Large intestine (tissue), 12 donors: ENCODE results near the gene JAG1. TPM values are rescaled to one million over a fixed set of nuclear protein-coding genes. Genes with fewer than 3 reads are reported as not detected.

Experiments used
- DNase-seq, 2 donors: peaks; one replicate each; pipeline versions ENCODE4 v3.0.0 to v3.0.0-alpha.2; 2013
- H3K27ac ChIP-seq: one replicate; pipeline ENCODE4 v1.5.1; 2013; ENCODE audit warnings: low read length
- H3K27me3 ChIP-seq: 2 replicates; pipeline ENCODE4 v1.6.1; 2013; ENCODE audit warnings: low read length; ENCODE audit not compliant: control insufficient read depth, insufficient read depth
- H3K36me3 ChIP-seq: 2 replicates; pipeline ENCODE4 v1.6.1; 2013; ENCODE audit warnings: low read length; ENCODE audit not compliant: control insufficient read depth, insufficient read depth
- H3K4me1 ChIP-seq: one replicate; pipeline ENCODE4 v1.6.1; 2013; ENCODE audit warnings: low read length; ENCODE audit not compliant: control insufficient read depth, insufficient read depth
- H3K4me3 ChIP-seq: one replicate; pipeline ENCODE4 v1.5.1; 2013; ENCODE audit warnings: low read length
- H3K9me3 ChIP-seq: one replicate; pipeline ENCODE4 v1.6.1; 2013; ENCODE audit warnings: mild to moderate bottlenecking, low read depth, low read length, moderate library complexity; ENCODE audit not compliant: control insufficient read depth
- WGBS: methylation state at CpG from one replicate; pipeline ENCODE4 v1.1.5; 2013; ENCODE audit warnings: low lambda C conversion rate; ENCODE audit not compliant: insufficient coverage; 5-methylcytosine and 5-hydroxymethylcytosine counted together
- long read RNA-seq, 11 donors: transcript quantifications; one replicate each; lab custom pipeline, GENCODE V29; 2026
- polyA plus RNA-seq: library from polyadenylated mRNA; unstranded; fragments of 120-200 nt; gene quantifications from one replicate; pipeline ENCODE4 v1.2.1, GENCODE V29; 2013

The JAG1 gene
- polyA plus RNA-seq = 72.0 TPM
- long read RNA-seq, donor 1 = 0 reads
- long read RNA-seq, donor 2, full-length matches to known transcripts = 7 of 7 reads
- long read RNA-seq, donor 2, partial matches to known transcripts = 0 of 7 reads
- long read RNA-seq, donor 2, other reads (novel, unspliced or antisense) = 0 of 7 reads
- long read RNA-seq, donor 3, full-length matches to known transcripts = 4 of 9 reads
- long read RNA-seq, donor 3, partial matches to known transcripts = 0 of 9 reads
- long read RNA-seq, donor 3, other reads (novel, unspliced or antisense) = 5 of 9 reads
- long read RNA-seq, donor 4 = 0 reads
- long read RNA-seq, donor 5, full-length matches to known transcripts = 4 of 4 reads
- long read RNA-seq, donor 5, partial matches to known transcripts = 0 of 4 reads
- long read RNA-seq, donor 5, other reads (novel, unspliced or antisense) = 0 of 4 reads
- long read RNA-seq, donor 6, full-length matches to known transcripts = 3 of 3 reads
- long read RNA-seq, donor 6, partial matches to known transcripts = 0 of 3 reads
- long read RNA-seq, donor 6, other reads (novel, unspliced or antisense) = 0 of 3 reads
- long read RNA-seq, donor 7, full-length matches to known transcripts = 1 of 1 reads
- long read RNA-seq, donor 7, partial matches to known transcripts = 0 of 1 reads
- long read RNA-seq, donor 7, other reads (novel, unspliced or antisense) = 0 of 1 reads
- long read RNA-seq, donor 8, full-length matches to known transcripts = 2 of 31 reads
- long read RNA-seq, donor 8, partial matches to known transcripts = 29 of 31 reads
- long read RNA-seq, donor 8, other reads (novel, unspliced or antisense) = 0 of 31 reads
- long read RNA-seq, donor 9, full-length matches to known transcripts = 2 of 7 reads
- long read RNA-seq, donor 9, partial matches to known transcripts = 0 of 7 reads
- long read RNA-seq, donor 9, other reads (novel, unspliced or antisense) = 5 of 7 reads
- long read RNA-seq, donor 10, full-length matches to known transcripts = 5 of 5 reads
- long read RNA-seq, donor 10, partial matches to known transcripts = 0 of 5 reads
- long read RNA-seq, donor 10, other reads (novel, unspliced or antisense) = 0 of 5 reads
- long read RNA-seq, donor 11, full-length matches to known transcripts = 3 of 3 reads
- long read RNA-seq, donor 11, partial matches to known transcripts = 0 of 3 reads
- long read RNA-seq, donor 11, other reads (novel, unspliced or antisense) = 0 of 3 reads

- Histone ChIP-seq H3K36me3 (peaks cover 7% of the 10 kb centered on the region), H3K9me3 (no peaks in the 10 kb centered on the region), H3K27ac (peak within 1 kb of the TSS; percentile 98), H3K27me3 (no peaks in the 10 kb centered on the region), H3K4me1 (peaks cover 12% of the 10 kb centered on the region), H3K4me3 (peak within 1 kb of the TSS; percentile 93)
- no CpG with 5 or more reads among the region's 84 CpGs for WGBS
- peak; percentile 99 for DNase-seq
These were observed at the start of gene JAG1 for GRCh38 chr20:10673842-10674683. JAG1 (minus strand) TSS chr20:10673999; CDS start chr20:10673530, 469 bp downstream.

- H3K9me3 ChIP-seq = no peaks in the 10 kb centered on the region
- no peaks in the 10 kb centered on the region for H3K36me3 ChIP-seq
- H3K27me3 ChIP-seq = no peaks in the 10 kb centered on the region
- 100% methylated on average over 1 of the region's 3 CpGs for WGBS
- no peak overlapping the region for H3K4me3 ChIP-seq
- no peak overlapping the region for H3K27ac ChIP-seq
- H3K4me1 ChIP-seq = peaks cover 18% of the 10 kb centered on the region
- DNase-seq = no peak
These were observed 48.2 kb upstream of the JAG1 start for GRCh38 chr20:10721976-10722375.

GRCh38 chr20:10721137-10721896 is 47.5 kb upstream of the JAG1 start:
- DNase-seq = no peak
- no peaks in the 10 kb centered on the region for H3K9me3 ChIP-seq
- peaks cover 19% of the 10 kb centered on the region for H3K4me1 ChIP-seq
- H3K27ac ChIP-seq = no peak overlapping the region
- no peaks in the 10 kb centered on the region for H3K27me3 ChIP-seq
- H3K36me3 ChIP-seq = no peaks in the 10 kb centered on the region
- WGBS = 90% methylated on average over 4 of the region's 9 CpGs
- no peak overlapping the region for H3K4me3 ChIP-seq

- no peaks in the 10 kb centered on the region for H3K27me3 ChIP-seq
- H3K4me1 ChIP-seq = peaks cover 22% of the 10 kb centered on the region
- H3K36me3 ChIP-seq = no peaks in the 10 kb centered on the region
- H3K9me3 ChIP-seq = no peaks in the 10 kb centered on the region
- 80% methylated on average over 1 of the region's 2 CpGs for WGBS
- H3K27ac ChIP-seq = no peak overlapping the region
- no peak overlapping the region for H3K4me3 ChIP-seq
- no peak for DNase-seq
These were observed 46.8 kb upstream of the JAG1 start for GRCh38 chr20:10720565-10720964.

GRCh38 chr20:10719740-10720385 is 46.1 kb upstream of the JAG1 start:
- H3K27ac ChIP-seq = peak overlapping the region; percentile 2
- no peaks in the 10 kb centered on the region for H3K9me3 ChIP-seq
- no peaks in the 10 kb centered on the region for H3K27me3 ChIP-seq

GRCh38 chr20:10718661-10719060 is 44.9 kb upstream of the JAG1 start:
- H3K27me3 ChIP-seq = no peaks in the 10 kb centered on the region
- H3K4me1 ChIP-seq = peaks cover 26% of the 10 kb centered on the region
- no peaks in the 10 kb centered on the region for H3K9me3 ChIP-seq
- H3K36me3 ChIP-seq = no peaks in the 10 kb centered on the region
- no peak overlapping the region for H3K27ac ChIP-seq
- DNase-seq = no peak
- WGBS = no CpG with 5 or more reads among the region's 3 CpGs
- no peak overlapping the region for H3K4me3 ChIP-seq

More at GRCh38 chr20:10719740-10720385, 46.1 kb upstream of the JAG1 start:
- peaks cover 24% of the 10 kb centered on the region for H3K4me1 ChIP-seq
- DNase-seq = no peak
- H3K36me3 ChIP-seq = no peaks in the 10 kb centered on the region
- no peak overlapping the region for H3K4me3 ChIP-seq
- 100% methylated on average over 1 of the region's 2 CpGs for WGBS

- Histone ChIP-seq H3K36me3 (no peaks in the 10 kb centered on the region), H3K4me3 (no peak overlapping the region), H3K27me3 (no peaks in the 10 kb centered on the region), H3K9me3 (no peaks in the 10 kb centered on the region), H3K27ac (no peak overlapping the region), H3K4me1 (peaks cover 31% of the 10 kb centered on the region)
- DNase-seq = no peak
These were observed 43.1 kb upstream of the JAG1 start for GRCh38 chr20:10716855-10717254.

- Histone ChIP-seq H3K27me3 (no peaks in the 10 kb centered on the region), H3K4me1 (peaks cover 26% of the 10 kb centered on the region), H3K4me3 (no peak overlapping the region), H3K27ac (no peak overlapping the region), H3K9me3 (no peaks in the 10 kb centered on the region), H3K36me3 (no peaks in the 10 kb centered on the region)
- WGBS = no CpG with 5 or more reads among the region's 2 CpGs
- DNase-seq = no peak
These were observed 41.2 kb upstream of the JAG1 start for GRCh38 chr20:10715035-10715434.
